Neural progenitor cell (in vitro differentiated cells): ENCODE data around the gene MRPL32. TPM values are rescaled to one million over a fixed set of nuclear protein-coding genes. Genes with fewer than 3 reads are reported as not detected.

Experiments
- DNase-seq: peaks from one replicate; pipeline ENCODE4 v3.0.0-alpha.2; 2016; ENCODE audit warnings: low spot score
- H2AFZ ChIP-seq: fragments of 200-600 bp; sonication (generic); replicated peaks from 2 replicates; pipeline ENCODE4 v1.6.1; 2016; ENCODE audit warnings: antibody characterized with exemption
- H3F3A ChIP-seq: fragments of 200-600 bp; sonication (generic); 2 replicates; pipeline ENCODE4 v1.6.1; 2016; ENCODE audit warnings: antibody characterized with exemption, low read depth
- H3K27ac ChIP-seq: fragments of 200-600 bp; sonication (generic); 2 replicates; pipeline ENCODE4 v1.5.1; 2016; ENCODE audit warnings: mild to moderate bottlenecking
- H3K27me3 ChIP-seq: fragments of 200-600 bp; sonication (generic); 2 replicates; pipeline ENCODE4 v1.6.1; 2016; ENCODE audit warnings: mild to moderate bottlenecking, moderate library complexity
- H3K36me3 ChIP-seq: fragments of 200-600 bp; sonication (generic); 2 replicates; pipeline ENCODE4 v1.5.1; 2016
- H3K4me1 ChIP-seq: fragments of 200-600 bp; sonication (generic); 2 replicates; pipeline ENCODE4 v1.6.1; 2016; ENCODE audit warnings: mixed run types
- H3K4me2 ChIP-seq: fragments of 200-600 bp; sonication (generic); 2 replicates; pipeline ENCODE4 v1.6.1; 2016
- H3K4me3 ChIP-seq: fragments of 200-600 bp; sonication (generic); 2 replicates; pipeline ENCODE4 v1.5.1; 2016
- H3K79me2 ChIP-seq: fragments of 200-600 bp; sonication (generic); 2 replicates; pipeline ENCODE4 v1.6.1; 2016; ENCODE audit warnings: low read depth
- H3K9ac ChIP-seq: fragments of 200-600 bp; sonication (generic); 2 replicates; pipeline ENCODE4 v1.6.1; 2016
- H3K9me3 ChIP-seq: fragments of 200-600 bp; sonication (generic); 2 replicates; pipeline ENCODE4 v1.5.1; 2016; ENCODE audit warnings: low read depth
- H4K20me1 ChIP-seq: fragments of 200-600 bp; sonication (generic); 2 replicates; pipeline ENCODE4 v1.6.1; 2016; ENCODE audit warnings: low read depth
- H3K27ac Mint-ChIP-seq: 3 replicates; pipeline ENCODE4 v1.8.0; 2021; ENCODE audit warnings: mixed read lengths
- H3K27me3 Mint-ChIP-seq: 2 replicates; pipeline ENCODE4 v1.8.0; 2022; ENCODE audit warnings: low read depth, mild to moderate bottlenecking, inconsistent platforms, moderate library complexity, mixed read lengths; ENCODE audit not compliant: insufficient read depth
- H3K36me3 Mint-ChIP-seq: 3 replicates; pipeline ENCODE4 v1.8.0; 2021; ENCODE audit warnings: mixed read lengths
- H3K4me1 Mint-ChIP-seq: 3 replicates; pipeline ENCODE4 v1.8.0; 2021; ENCODE audit warnings: mixed read lengths
- H3K4me3 Mint-ChIP-seq: 3 replicates; pipeline ENCODE4 v1.8.0; 2021; ENCODE audit warnings: mild to moderate bottlenecking, moderate library complexity, mixed read lengths
- H3K9me3 Mint-ChIP-seq: 3 replicates; pipeline ENCODE4 v1.8.0; 2020; ENCODE audit warnings: mixed read lengths
- EZH2 ChIP-seq: fragments of 200-600 bp; sonication (generic); IDR thresholded peaks from 2 replicates; pipeline ENCODE4 v1.6.1; 2017; ENCODE audit warnings: antibody characterized with exemption, mild to moderate bottlenecking, moderate library complexity
- EZH2phosphoT487 ChIP-seq: fragments of 200-600 bp; sonication (generic); IDR thresholded peaks from 2 replicates; pipeline ENCODE4 v1.6.1; 2017; ENCODE audit warnings: antibody characterized with exemption
- total RNA-seq: library from RNA; depleted of rRNA; stranded (reverse); fragments of >200 nt; gene quantifications from 2 replicates; pipeline ENCODE4 v1.2.3, GENCODE V29; 2015; ENCODE audit warnings: low replicate concordance
- TF ChIP-seq, protein P1 (sequence below): fragments of 200-600 bp; sonication (generic); IDR thresholded peaks from 2 replicates; pipeline ENCODE4 v1.5.1; 2017; ENCODE audit warnings: antibody characterized with exemption, mild to moderate bottlenecking

Gene MRPL32
- total RNA-seq, 1 donor from 2014 or later, result 133 TPM

DNA sequence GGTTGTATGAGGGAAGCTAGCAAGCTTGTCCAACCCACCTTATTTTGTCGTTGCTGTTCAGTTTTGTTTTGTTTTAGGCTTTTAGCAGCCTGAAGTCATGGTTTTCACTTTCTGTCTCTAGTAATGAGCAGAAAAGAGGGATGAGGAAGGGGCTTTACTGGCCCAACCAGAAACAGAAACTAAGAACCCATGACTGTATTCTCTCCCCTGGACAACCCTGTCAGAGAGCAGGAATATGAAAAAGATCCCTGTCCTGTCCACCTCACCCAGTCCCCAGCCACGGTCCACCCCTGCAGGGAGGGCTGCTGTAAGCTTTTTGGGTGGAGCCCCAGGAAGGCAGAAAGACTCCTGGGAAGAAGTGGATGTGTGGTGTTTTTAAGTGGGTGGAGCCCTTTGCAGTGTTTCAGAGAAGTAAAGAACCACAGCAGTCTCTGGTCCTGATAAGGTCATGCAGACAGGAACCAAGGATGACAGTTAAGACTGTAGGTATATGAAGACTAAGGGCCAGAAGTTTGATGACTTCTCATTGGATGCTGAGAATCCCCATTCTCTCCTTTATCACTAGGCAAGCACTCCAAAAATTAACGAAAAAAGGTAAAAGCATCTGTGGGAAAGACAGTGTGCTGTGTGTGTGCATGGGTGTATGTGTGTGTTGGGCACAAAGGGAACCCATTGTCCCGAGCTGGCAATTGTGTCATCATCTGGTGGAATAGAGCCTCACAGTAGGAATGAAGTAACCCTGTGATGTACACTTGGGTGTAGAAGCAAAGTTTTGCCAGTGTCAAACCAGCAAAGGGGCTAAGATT is 13.8 kb downstream of the MRPL32 start:
- Histone ChIP-seq H3K79me2 (no peaks in the 10 kb centered on the region), H3K9ac (no peak overlapping the region), H3K4me2 (no peak overlapping the region), H3K4me3 (no peak overlapping the region), H3K27me3 (no peaks in the 10 kb centered on the region), H3K9me3 (no peaks in the 10 kb centered on the region), H3K27ac (no peak overlapping the region), H2AFZ (peak overlapping the region; percentile 68), H4K20me1 (no peaks in the 10 kb centered on the region), H3K4me1 (peaks cover 3% of the 10 kb centered on the region), H3F3A (peaks cover 2% of the 10 kb centered on the region), H3K36me3 (no peaks in the 10 kb centered on the region)
- Mint-ChIP-seq H3K36me3 (no peaks in the 10 kb centered on the region), H3K4me1 (peaks cover 4% of the 10 kb centered on the region), H3K27ac (no peak overlapping the region), H3K4me3 (no peak overlapping the region), H3K9me3 (no peaks in the 10 kb centered on the region), H3K27me3 (peaks cover 3% of the 10 kb centered on the region)
- DNase-seq, result no peak
- TF ChIP-seq EZH2phosphoT487 (no peak), EZH2 (no peak)
- TF ChIP-seq, protein P1, sequence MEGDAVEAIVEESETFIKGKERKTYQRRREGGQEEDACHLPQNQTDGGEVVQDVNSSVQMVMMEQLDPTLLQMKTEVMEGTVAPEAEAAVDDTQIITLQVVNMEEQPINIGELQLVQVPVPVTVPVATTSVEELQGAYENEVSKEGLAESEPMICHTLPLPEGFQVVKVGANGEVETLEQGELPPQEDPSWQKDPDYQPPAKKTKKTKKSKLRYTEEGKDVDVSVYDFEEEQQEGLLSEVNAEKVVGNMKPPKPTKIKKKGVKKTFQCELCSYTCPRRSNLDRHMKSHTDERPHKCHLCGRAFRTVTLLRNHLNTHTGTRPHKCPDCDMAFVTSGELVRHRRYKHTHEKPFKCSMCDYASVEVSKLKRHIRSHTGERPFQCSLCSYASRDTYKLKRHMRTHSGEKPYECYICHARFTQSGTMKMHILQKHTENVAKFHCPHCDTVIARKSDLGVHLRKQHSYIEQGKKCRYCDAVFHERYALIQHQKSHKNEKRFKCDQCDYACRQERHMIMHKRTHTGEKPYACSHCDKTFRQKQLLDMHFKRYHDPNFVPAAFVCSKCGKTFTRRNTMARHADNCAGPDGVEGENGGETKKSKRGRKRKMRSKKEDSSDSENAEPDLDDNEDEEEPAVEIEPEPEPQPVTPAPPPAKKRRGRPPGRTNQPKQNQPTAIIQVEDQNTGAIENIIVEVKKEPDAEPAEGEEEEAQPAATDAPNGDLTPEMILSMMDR, result no peak

DNA sequence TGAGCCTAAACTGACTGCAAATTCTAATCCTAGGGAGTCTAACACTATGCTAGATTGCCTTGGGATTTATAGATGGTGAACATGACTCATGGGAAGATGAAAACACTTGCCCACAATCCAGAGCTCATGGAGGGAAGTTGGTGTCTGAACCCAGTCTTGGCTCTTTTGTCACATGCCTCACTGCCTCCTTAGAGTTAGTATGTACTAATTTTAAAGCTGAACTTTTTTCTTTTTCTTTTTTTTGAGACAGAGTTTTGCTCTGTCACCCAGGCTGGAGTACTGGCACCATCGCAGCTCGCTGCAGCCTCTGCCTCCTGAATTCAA is 14.4 kb downstream of the MRPL32 start:
- Mint-ChIP-seq H3K9me3 (no peaks in the 10 kb centered on the region), H3K4me1 (peaks cover under 1% of the 10 kb centered on the region), H3K4me3 (no peak overlapping the region), H3K27me3 (peaks cover 3% of the 10 kb centered on the region), H3K36me3 (no peaks in the 10 kb centered on the region), H3K27ac (no peak overlapping the region)
- DNase-seq, result no peak
- Histone ChIP-seq H3F3A (no peaks in the 10 kb centered on the region), H3K9me3 (no peaks in the 10 kb centered on the region), H3K4me3 (no peak overlapping the region), H3K4me1 (peaks cover under 1% of the 10 kb centered on the region), H3K27ac (no peak overlapping the region), H2AFZ (no peak overlapping the region), H3K4me2 (no peak overlapping the region), H3K79me2 (no peaks in the 10 kb centered on the region), H4K20me1 (no peaks in the 10 kb centered on the region), H3K36me3 (no peaks in the 10 kb centered on the region), H3K27me3 (no peaks in the 10 kb centered on the region), H3K9ac (no peak overlapping the region)
- TF ChIP-seq EZH2 (no peak), EZH2phosphoT487 (no peak)
- TF ChIP-seq, protein P1, result no peak

DNA sequence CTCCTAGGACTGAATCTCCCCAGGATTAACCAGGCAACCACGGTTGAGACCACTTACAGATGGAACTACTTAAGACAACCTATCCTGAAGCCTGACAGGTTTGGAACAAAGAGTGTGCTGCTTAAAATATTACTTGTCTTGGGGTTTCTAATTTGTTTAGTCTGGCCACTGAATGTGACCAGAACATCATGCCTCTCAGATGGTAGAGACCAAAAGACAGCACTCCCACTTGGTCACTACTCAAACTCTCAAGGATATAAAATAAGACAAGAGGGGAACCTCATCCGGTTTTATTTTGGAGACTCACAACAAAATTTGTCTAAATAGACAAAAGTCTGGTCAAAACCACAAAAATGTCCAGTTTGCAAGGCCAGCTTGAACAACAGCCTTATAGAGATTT is 15.3 kb downstream of the MRPL32 start:
- Histone ChIP-seq H3K79me2 (no peaks in the 10 kb centered on the region), H3K27ac (no peak overlapping the region), H4K20me1 (no peaks in the 10 kb centered on the region), H3K27me3 (no peaks in the 10 kb centered on the region), H3K4me1 (no peaks in the 10 kb centered on the region), H2AFZ (no peak overlapping the region), H3F3A (no peaks in the 10 kb centered on the region), H3K9me3 (no peaks in the 10 kb centered on the region), H3K4me3 (no peak overlapping the region), H3K36me3 (no peaks in the 10 kb centered on the region), H3K4me2 (no peak overlapping the region), H3K9ac (no peak overlapping the region)
- Mint-ChIP-seq H3K9me3 (no peaks in the 10 kb centered on the region), H3K4me3 (no peak overlapping the region), H3K27ac (no peak overlapping the region), H3K36me3 (no peaks in the 10 kb centered on the region), H3K4me1 (no peaks in the 10 kb centered on the region), H3K27me3 (no peaks in the 10 kb centered on the region)
- TF ChIP-seq, protein P1, result no peak
- TF ChIP-seq EZH2, result no peak
- no peak for DNase-seq
